Panc1 (cell line): Measurements from ENCODE around the gene TMOD1. TPM values are rescaled to one million over a fixed set of nuclear protein-coding genes. Genes with fewer than 3 reads are reported as not detected.
"Not testable (repeated sequence)": the region's sequence is repeated elsewhere in the genome, so short reads cannot be mapped to it uniquely, and the experiment has no call there.

Experiments used
- ATAC-seq: fragments of 200-7000 bp; cut with Tn5 transposase; 2 replicates; pipeline ENCODE4 v1.9.1; 2020; ENCODE audit warnings: mild to moderate bottlenecking, moderate library complexity
- BruUV-seq: library from RNA; stranded (reverse); fragments of 400-500 nt; replicated peaks from 2 replicates; lab custom pipeline; 2021; lab: Mats Ljungman, UMichigan
- CTCF ChIA-PET: fragments of 300-600 bp; sonication (Branson Sonifier 250); formaldehyde crosslinking; loops from one replicate; lab custom pipeline; 2022; ENCODE audit warnings: antibody characterized with exemption; lab: Charles Lee
- POLR2A ChIA-PET: fragments of 300-600 bp; sonication (Branson Sonifier 250); formaldehyde crosslinking; loops from one replicate; lab custom pipeline; 2022; ENCODE audit warnings: antibody characterized with exemption; lab: Charles Lee
- DNase-seq: peaks from one replicate; pipeline ENCODE4 v3.0.0-alpha.2; 2010; ENCODE audit warnings: low read depth, low spot score
- H3K27ac ChIP-seq: 2 replicates; pipeline ENCODE4 v1.5.1; 2011; ENCODE audit warnings: mild to moderate bottlenecking, low read length, inconsistent platforms
- H3K27me3 ChIP-seq: fragments of 200-500 bp; sonication (Bioruptor generic); 2 replicates; pipeline ENCODE4 v1.6.0; 2014; ENCODE audit warnings: low read length, inconsistent platforms; ENCODE audit not compliant: control insufficient read depth, insufficient read depth
- H3K36me3 ChIP-seq: fragments of 200-500 bp; sonication (Bioruptor generic); 2 replicates; pipeline ENCODE4 v1.5.1; 2014; ENCODE audit warnings: inconsistent platforms, mild to moderate bottlenecking, low read length, moderate library complexity; ENCODE audit not compliant: control insufficient read depth, insufficient read depth
- H3K4me1 ChIP-seq: 2 replicates; pipeline ENCODE4 v1.5.1; 2011; ENCODE audit warnings: inconsistent platforms, mild to moderate bottlenecking, low read length, moderate library complexity; ENCODE audit not compliant: control insufficient read depth, insufficient read depth
- H3K4me3 ChIP-seq, 2 experiments: 2 replicates each; pipeline ENCODE4 v1.5.1; 2011 to 2012; ENCODE audit warnings: low read depth in 2 of 2, low read length in 2 of 2, mild to moderate bottlenecking in 2 of 2, inconsistent platforms in 1 of 2, moderate library complexity in 1 of 2
- H3K9me3 ChIP-seq: fragments of 200-500 bp; sonication (Bioruptor generic); 2 replicates; pipeline ENCODE4 v1.5.1; 2014; ENCODE audit warnings: low read depth, mild to moderate bottlenecking, inconsistent platforms, low read length, moderate library complexity; ENCODE audit not compliant: control insufficient read depth, insufficient read depth
- CTCF ChIP-seq: fragments of 450-650 bp; IDR thresholded peaks from 2 replicates; pipeline ENCODE4 v1.5.1; 2017; ENCODE audit warnings: mild to moderate bottlenecking
- POLR2AphosphoS5 ChIP-seq: IDR thresholded peaks from 2 replicates; pipeline ENCODE4 v1.6.1; 2012; ENCODE audit warnings: mild to moderate bottlenecking, low read depth, low read length, moderate library complexity
- REST ChIP-seq, 2 experiments: IDR thresholded peaks; 2 replicates each; pipeline ENCODE4 v1.6.1; 2011 to 2012; ENCODE audit warnings: low read depth in 2 of 2, control low read depth in 1 of 2, low read length in 1 of 2, mild to moderate bottlenecking in 1 of 2, moderate library complexity in 1 of 2; ENCODE audit not compliant: insufficient read depth in 1 of 2
- SIN3A ChIP-seq: IDR thresholded peaks from 2 replicates; pipeline ENCODE4 v1.6.1; 2012; ENCODE audit warnings: low read depth, mild to moderate bottlenecking, low read length, moderate library complexity, borderline replicate concordance; ENCODE audit not compliant: insufficient read depth
- TCF7L2 ChIP-seq: IDR thresholded peaks from 2 replicates; pipeline ENCODE4 v1.6.1; 2011; ENCODE audit warnings: mild to moderate bottlenecking, low read depth, low read length, inconsistent platforms
- in situ Hi-C: cut with HindIII; loops from 2 replicates; pipeline ENCODE4 v1.10.0; 2016; ENCODE audit warnings: low sequenced_read_pairs, low pct_unique_long_range_greater_than_20kb
- intact Hi-C: fragments of 100-400 bp; cut with micrococcal nuclease; formaldehyde crosslinking; loops from one replicate; pipeline ENCODE4 v1.10.0; 2022; ENCODE audit not compliant: unreplicated experiment
- total RNA-seq: library from RNA; stranded (reverse); gene quantifications from one replicate; pipeline ENCODE4 v1.2.1, GENCODE V29; 2021; ENCODE audit not compliant: unreplicated experiment

Gene TMOD1
- total RNA-seq, 1 experiment from 2014 or later: 1.4 TPM

DNA sequence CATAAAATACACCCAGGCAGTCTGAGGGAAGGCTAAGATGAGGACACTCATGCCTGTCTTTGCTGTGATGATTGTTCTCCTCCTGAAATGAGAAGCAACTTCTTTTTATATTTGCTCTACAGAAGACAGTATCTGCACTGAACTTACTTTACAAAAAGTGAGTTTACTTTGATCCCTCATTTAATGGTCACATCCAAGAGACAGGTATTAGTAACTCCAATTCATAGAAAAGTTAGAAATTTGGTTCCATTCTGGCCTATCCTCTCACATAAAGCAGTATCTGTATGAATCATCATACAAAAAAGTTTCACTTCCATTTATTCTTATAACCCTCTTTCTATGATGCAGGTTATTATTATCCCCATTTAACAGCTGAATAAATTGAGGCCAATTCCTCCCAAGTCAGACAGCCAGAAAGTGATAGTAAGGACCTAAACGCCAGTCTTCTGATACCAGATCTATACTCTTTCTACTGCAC lies 116.5 kb downstream of the TMOD1 start:
- Histone ChIP-seq H3K27me3 (no peaks in the 10 kb centered on the region), H3K36me3 (no peaks in the 10 kb centered on the region), H3K4me1 (no peaks in the 10 kb centered on the region), H3K4me3 (no peak overlapping the region), H3K27ac (no peak overlapping the region), H3K9me3 (no peaks in the 10 kb centered on the region)
- in situ Hi-C loops: no loop called here
- intact Hi-C loops: loop anchor here (5.0 kb wide), 1 partner anchor 146 kb away; no protein-coding TSS in a partner anchor
- DNase-seq (no peak), ATAC-seq (no peak)
- ChIA-PET CTCF (no interaction called here), POLR2A (no interaction called here)
- TF ChIP-seq CTCF (no peak), TCF7L2 (no peak), POLR2AphosphoS5 (no peak)
- BruUV-seq: no TSS peak

GRCh38 chr9:97620063-97620462 lies 118.6 kb downstream of the TMOD1 start:
- H3K4me3 ChIP-seq, BruUV-seq, H3K27ac ChIP-seq, ATAC-seq, H3K9me3 ChIP-seq, intact Hi-C loops, in situ Hi-C loops, DNase-seq, H3K36me3 ChIP-seq, H3K4me1 ChIP-seq, POLR2A ChIA-PET, CTCF ChIA-PET, H3K27me3 ChIP-seq: not testable (repeated sequence)

DNA sequence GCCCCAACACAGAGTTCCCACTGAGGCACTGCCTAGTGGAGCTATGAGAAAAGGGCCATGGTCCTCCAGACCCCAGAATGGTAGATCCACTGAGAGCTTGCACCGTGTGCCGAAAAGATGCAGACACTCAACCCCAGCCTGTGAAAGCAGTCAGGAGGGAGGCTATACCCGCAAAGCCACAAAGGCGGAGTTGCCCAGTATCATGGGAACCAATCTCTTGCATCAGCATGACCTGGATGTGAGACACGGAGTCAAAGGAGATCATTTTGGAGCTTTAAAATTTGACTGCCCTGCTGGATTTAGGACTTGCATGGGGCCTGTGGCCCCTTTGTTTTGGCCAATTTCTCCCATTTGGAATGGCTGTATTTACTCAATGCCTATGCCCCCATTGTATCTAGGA lies 121.0 kb downstream of the TMOD1 start:
- H3K27me3 ChIP-seq, POLR2A ChIA-PET, ATAC-seq, H3K9me3 ChIP-seq, in situ Hi-C loops, H3K4me1 ChIP-seq, CTCF ChIA-PET, DNase-seq, H3K27ac ChIP-seq, BruUV-seq, intact Hi-C loops, H3K36me3 ChIP-seq, H3K4me3 ChIP-seq: not testable (repeated sequence)

DNA sequence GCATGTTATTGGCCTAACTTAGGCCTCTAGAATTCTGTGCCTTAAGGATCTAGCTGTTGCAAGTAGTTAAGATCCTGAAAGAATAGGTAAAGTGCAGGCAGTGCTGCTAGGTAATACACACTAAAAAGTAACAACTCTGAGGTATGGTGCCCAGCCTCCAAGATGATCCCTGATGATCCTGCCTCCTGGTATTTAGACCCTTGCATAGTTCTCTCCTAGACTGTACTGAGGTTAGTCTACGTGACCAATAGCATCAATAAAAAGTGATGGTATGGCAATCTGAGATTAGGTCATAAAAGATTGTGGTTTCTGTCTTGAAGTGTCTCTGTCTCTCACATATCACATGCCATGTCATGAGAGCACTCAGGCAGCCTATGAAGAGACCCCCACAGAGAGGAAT lies 122.5 kb downstream of the TMOD1 start:
- in situ Hi-C loops (no loop called here), intact Hi-C loops (no loop called here)
- DNase-seq (no peak), ATAC-seq (no peak)
- H3K4me1 ChIP-seq: no peaks in the 10 kb centered on the region
- ChIA-PET POLR2A (no interaction called here), CTCF (no interaction called here)
- H3K9me3 ChIP-seq: no peaks in the 10 kb centered on the region
- H3K27me3 ChIP-seq: no peaks in the 10 kb centered on the region
- H3K27ac ChIP-seq: no peak overlapping the region
- TF ChIP-seq TCF7L2: no peak
- TF ChIP-seq POLR2AphosphoS5: no peak
- TF ChIP-seq REST (IDR thresholded peaks at IDR 0.05; ENCODE audit: insufficient read depth in 1 of 2, low read depth in 2 of 2, low read length in 1 of 2): no peak
- TF ChIP-seq CTCF: no peak
- no peak for TF ChIP-seq SIN3A
- no TSS peak for BruUV-seq
- no peak overlapping the region for H3K4me3 ChIP-seq
- no peaks in the 10 kb centered on the region; the same call in 1 of the 2 replicates for H3K36me3 ChIP-seq
